IMR-90 (cell line): ENCODE data around the gene PCSK5. TPM values are rescaled to one million over a fixed set of nuclear protein-coding genes. Genes with fewer than 3 reads are reported as not detected.

Experiments used
- ATAC-seq: fragments of 200-7000 bp; cut with Tn5 transposase; 2 replicates; pipeline ENCODE4 v1.9.1; 2020; ENCODE audit warnings: low read depth, mild to moderate bottlenecking, moderate library complexity
- BruUV-seq: library from RNA; stranded (reverse); fragments of 400-500 nt; replicated peaks from 2 replicates; lab custom pipeline; 2021; lab: Mats Ljungman, UMichigan
- CTCF ChIA-PET: fragments of 300-600 bp; formaldehyde crosslinking; extraction: SDS; loops from one replicate; lab custom pipeline; 2021; ENCODE audit warnings: antibody characterized with exemption; lab: Yijun Ruan, JAX
- POLR2A ChIA-PET: fragments of 300-600 bp; sonication (Branson Sonifier 250); formaldehyde crosslinking; loops from one replicate; lab custom pipeline; 2022; ENCODE audit warnings: antibody characterized with exemption; ENCODE audit not compliant: unreplicated experiment; lab: Charles Lee
- DNase-seq: peaks from one replicate; pipeline ENCODE4 v3.0.0; 2013
- H2AFZ ChIP-seq: replicated peaks from 2 replicates; pipeline ENCODE3; 2013; ENCODE audit warnings: low read length, mild to moderate bottlenecking; ENCODE audit not compliant: poor library complexity
- H2AK5ac ChIP-seq: 2 replicates; pipeline ENCODE4 v1.6.1; 2013; ENCODE audit warnings: low read depth, low read length, inconsistent platforms
- H2AK9ac ChIP-seq: replicated peaks from 2 replicates; pipeline ENCODE3; 2013; ENCODE audit warnings: mild to moderate bottlenecking, low read depth, low read length, moderate library complexity; ENCODE audit not compliant: poor library complexity
- H2BK120ac ChIP-seq: 2 replicates; pipeline ENCODE4 v1.6.1; 2013; ENCODE audit warnings: low read depth, low read length, inconsistent platforms
- H2BK15ac ChIP-seq: 3 replicates; pipeline ENCODE4 v1.6.1; 2013; ENCODE audit warnings: low read depth, low read length, inconsistent platforms
- H2BK20ac ChIP-seq: 2 replicates; pipeline ENCODE4 v1.6.1; 2013; ENCODE audit warnings: low read depth, mild to moderate bottlenecking, inconsistent platforms, low read length, moderate library complexity
- H2BK5ac ChIP-seq: 2 replicates; pipeline ENCODE4 v1.6.1; 2013; ENCODE audit warnings: mild to moderate bottlenecking, low read depth, low read length, inconsistent platforms; ENCODE audit not compliant: poor library complexity, severe bottlenecking
- H3K14ac ChIP-seq: replicated peaks from 2 replicates; pipeline ENCODE4 v1.6.1; 2013; ENCODE audit warnings: low read depth, low read length, inconsistent platforms
- H3K18ac ChIP-seq: 2 replicates; pipeline ENCODE4 v1.6.1; 2013; ENCODE audit warnings: low read depth, low read length, control low read depth
- H3K23ac ChIP-seq: 2 replicates; pipeline ENCODE4 v1.6.1; 2013; ENCODE audit warnings: low read depth, low read length, inconsistent platforms
- H3K27ac ChIP-seq: 2 replicates; pipeline ENCODE4 v1.5.1; 2013; ENCODE audit warnings: mild to moderate bottlenecking, control low read depth, low read length; ENCODE audit not compliant: insufficient read depth
- H3K27me3 ChIP-seq: 2 replicates; pipeline ENCODE4 v1.6.1; 2013; ENCODE audit warnings: low read length; ENCODE audit not compliant: control insufficient read depth, insufficient read depth
- H3K36me3 ChIP-seq: 2 replicates; pipeline ENCODE4 v1.6.1; 2013; ENCODE audit warnings: low read length, mixed read lengths; ENCODE audit not compliant: control insufficient read depth, insufficient read depth
- H3K4ac ChIP-seq: 2 replicates; pipeline ENCODE4 v1.6.1; 2013; ENCODE audit warnings: low read depth, low read length, inconsistent platforms
- H3K4me1 ChIP-seq: 2 replicates; pipeline ENCODE4 v1.6.1; 2013; ENCODE audit warnings: low read length, mixed read lengths; ENCODE audit not compliant: control insufficient read depth, insufficient read depth
- H3K4me2 ChIP-seq: 2 replicates; pipeline ENCODE4 v1.6.1; 2013; ENCODE audit warnings: low read depth, mild to moderate bottlenecking, control low read depth, low read length, moderate library complexity
- H3K4me3 ChIP-seq: 2 replicates; pipeline ENCODE4 v1.5.1; 2013; ENCODE audit warnings: low read depth, mild to moderate bottlenecking, control low read depth, low read length, moderate library complexity; ENCODE audit not compliant: insufficient read depth
- H3K56ac ChIP-seq: 2 replicates; pipeline ENCODE4 v1.6.1; 2013; ENCODE audit warnings: low read length, inconsistent platforms; ENCODE audit not compliant: insufficient read depth; ENCODE audit errors: extremely low read depth
- H3K79me1 ChIP-seq, 2 experiments: 2 replicates each; pipeline ENCODE4 v1.6.1; 2013; ENCODE audit warnings: low read length in 2 of 2, inconsistent platforms in 1 of 2, low read depth in 1 of 2
- H3K9ac ChIP-seq: 2 replicates; pipeline ENCODE4 v1.6.1; 2013; ENCODE audit warnings: low read depth, low read length, control low read depth
- H3K9me1 ChIP-seq: 2 replicates; pipeline ENCODE4 v1.6.1; 2013; ENCODE audit warnings: low read length, inconsistent platforms; ENCODE audit not compliant: insufficient read depth
- H3K9me3 ChIP-seq: 2 replicates; pipeline ENCODE4 v1.6.1; 2013; ENCODE audit warnings: low read length; ENCODE audit not compliant: control insufficient read depth, insufficient read depth
- H4K20me1 ChIP-seq: 2 replicates; pipeline ENCODE4 v1.6.1; 2013; ENCODE audit warnings: low read length, inconsistent platforms; ENCODE audit not compliant: insufficient read depth
- H4K5ac ChIP-seq: 2 replicates; pipeline ENCODE4 v1.6.1; 2013; ENCODE audit warnings: mild to moderate bottlenecking, low read depth, low read length, control low read depth
- H4K8ac ChIP-seq, 2 experiments: 2 replicates each; pipeline ENCODE4 v1.6.1; 2013; ENCODE audit warnings: low read depth in 2 of 2, low read length in 2 of 2, control low read depth in 1 of 2, inconsistent platforms in 1 of 2
- H4K91ac ChIP-seq: 2 replicates; pipeline ENCODE4 v1.6.1; 2013; ENCODE audit warnings: low read depth, low read length, inconsistent platforms; ENCODE audit not compliant: insufficient read depth
- BHLHE40 ChIP-seq: fragments of 150-350 bp; IDR thresholded peaks from 2 replicates; pipeline ENCODE4 v1.6.1; 2016; ENCODE audit warnings: mild to moderate bottlenecking, low read depth, low read length
- CEBPB ChIP-seq: IDR thresholded peaks from 2 replicates; pipeline ENCODE4 v1.6.1; 2012; ENCODE audit warnings: low read depth, low read length, improper control_type of control experiment
- CHD1 ChIP-seq: IDR thresholded peaks from 2 replicates; pipeline ENCODE4 v1.6.1; 2012; ENCODE audit warnings: low read depth, low read length, improper control_type of control experiment
- FOS ChIP-seq: fragments of 150-350 bp; IDR thresholded peaks from 2 replicates; pipeline ENCODE4 v1.6.1; 2016; ENCODE audit warnings: low read depth, low read length
- MAFK ChIP-seq: IDR thresholded peaks from 2 replicates; pipeline ENCODE4 v1.6.1; 2012; ENCODE audit warnings: low read depth, low read length, improper control_type of control experiment
- MAZ ChIP-seq: IDR thresholded peaks from 2 replicates; pipeline ENCODE4 v1.6.1; 2012; ENCODE audit warnings: low read depth, mild to moderate bottlenecking, low read length, improper control_type of control experiment, moderate library complexity, borderline replicate concordance
- MXI1 ChIP-seq: IDR thresholded peaks from 2 replicates; pipeline ENCODE4 v1.6.1; 2012; ENCODE audit warnings: low read depth, mild to moderate bottlenecking, low read length, moderate library complexity, borderline replicate concordance
- NFE2L2 ChIP-seq: fragments of 150-350 bp; IDR thresholded peaks from 2 replicates; pipeline ENCODE4 v1.6.1; 2016; ENCODE audit warnings: low read depth, mild to moderate bottlenecking, low read length
- POLR2A ChIP-seq: IDR thresholded peaks from 2 replicates; pipeline ENCODE4 v1.6.1; 2012; ENCODE audit warnings: mild to moderate bottlenecking, low read depth, low read length
- RAD21 ChIP-seq: IDR thresholded peaks from 2 replicates; pipeline ENCODE4 v1.6.1; 2012; ENCODE audit warnings: low read length, improper control_type of control experiment
- RCOR1 ChIP-seq: IDR thresholded peaks from 2 replicates; pipeline ENCODE4 v1.6.1; 2012; ENCODE audit warnings: mild to moderate bottlenecking, low read length, improper control_type of control experiment; ENCODE audit not compliant: insufficient replicate concordance
- RFX5 ChIP-seq: IDR thresholded peaks from 2 replicates; pipeline ENCODE4 v1.8.0; 2012; ENCODE audit warnings: low read depth, mild to moderate bottlenecking, low read length, moderate library complexity
- SMC3 ChIP-seq: fragments of 150-350 bp; IDR thresholded peaks from 2 replicates; pipeline ENCODE4 v1.6.1; 2016; ENCODE audit warnings: low read depth, mild to moderate bottlenecking, antibody characterized with exemption, low read length, moderate library complexity
- WGBS, 2 experiments: methylation state at CpG; one replicate each; pipeline versions ENCODE4 v1.1.5 to v1.1.7; 2013; ENCODE audit warnings: missing lambda C conversion rate in 2 of 2; ENCODE audit not compliant: insufficient read length in 1 of 2; ENCODE audit errors: extremely low coverage in 2 of 2; 5-methylcytosine and 5-hydroxymethylcytosine counted together
- dilution Hi-C: fragments of 300-500 bp; cut with HindIII; formaldehyde crosslinking; loops from one replicate; pipeline ENCODE4 v1.14.3; 2018; ENCODE audit warnings: low sequenced_read_pairs; ENCODE audit not compliant: unreplicated experiment
- in situ Hi-C: fragments of 300-500 bp; cut with MboI; formaldehyde crosslinking; loops from 3 replicates; pipeline ENCODE4 v1.14.3; 2019; ENCODE audit warnings: low sequenced_read_pairs, inconsistent platforms, mixed read lengths
- intact Hi-C: fragments of 100-400 bp; cut with micrococcal nuclease; formaldehyde crosslinking; loops from 2 replicates; pipeline ENCODE4 v1.10.0; 2022
- polyA plus RNA-seq, 3 experiments: library from polyadenylated mRNA; depleted of rRNA; stranded (reverse); fragments of >200 nt; gene quantifications; 2 replicates each; pipeline ENCODE4 v1.2.3, GENCODE V29; 2012; ENCODE audit warnings: low replicate concordance in 1 of 3
- total RNA-seq: library from RNA; depleted of rRNA; stranded (reverse); fragments of >200 nt; gene quantifications from 2 replicates; pipeline ENCODE4 v1.2.3, GENCODE V29; 2012
- TF ChIP-seq, protein P1 (sequence below): conservative IDR thresholded peaks from 2 replicates; pipeline ENCODE4 v1.5.1; 2012; ENCODE audit warnings: mild to moderate bottlenecking, low read depth, low read length, improper control_type of control experiment
- TF ChIP-seq, protein P2 (sequence below): fragments of 150-350 bp; IDR thresholded peaks from 2 replicates; pipeline ENCODE4 v1.6.1; 2017; ENCODE audit warnings: mild to moderate bottlenecking, antibody characterized with exemption, low read length, low read depth
- TF ChIP-seq, protein P3 (sequence below): fragments of 150-350 bp; IDR thresholded peaks from 2 replicates; pipeline ENCODE4 v1.6.1; 2016; ENCODE audit warnings: low read depth, mild to moderate bottlenecking, low read length, moderate library complexity, borderline replicate concordance

Gene PCSK5
- total and polyA plus RNA-seq, 2 of the 4 experiments (the other 2 are of a cell fraction) = 1.5 to 3.0 TPM

DNA sequence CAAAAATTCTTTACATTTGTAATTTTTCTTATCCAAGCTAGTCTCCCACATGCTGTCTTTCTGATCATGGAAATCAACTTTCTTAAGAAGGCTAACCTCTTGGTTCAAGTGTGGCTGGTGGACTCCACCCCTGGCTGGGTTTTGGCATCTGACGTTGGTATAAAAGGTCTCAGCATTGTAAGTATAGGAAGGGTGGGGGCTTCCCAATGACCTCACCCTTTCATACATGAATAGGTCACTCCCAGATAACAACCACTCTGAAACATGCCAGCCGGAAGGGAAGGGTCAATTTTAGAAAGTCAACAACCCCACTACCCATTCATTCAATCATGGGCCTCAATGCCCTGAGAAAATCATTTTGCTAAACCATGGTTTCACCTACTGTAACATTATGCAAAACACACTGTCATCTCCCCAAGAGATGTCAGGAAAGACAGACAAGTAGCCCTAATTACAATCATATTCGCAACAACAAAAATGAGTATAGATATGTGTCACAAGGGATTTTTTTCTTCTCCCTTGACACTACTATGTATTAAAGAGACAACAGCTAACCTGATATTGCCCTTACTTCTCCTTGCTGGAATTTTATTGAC lies 31.9 kb upstream of the PCSK5 start:
- no peaks in the 10 kb centered on the region for H3K9me3 ChIP-seq
- no TSS peak for BruUV-seq
- no peaks in the 10 kb centered on the region for H3K4me1 ChIP-seq
- no peak overlapping the region for H3K23ac ChIP-seq
- no peaks in the 10 kb centered on the region for H4K20me1 ChIP-seq
- no peak overlapping the region for H4K8ac ChIP-seq
- CTCF ChIA-PET = interaction anchor here (0.7 kb wide), 1 partner anchor 34 kb away, joined by 5 read pairs; no protein-coding TSS in a partner anchor
- H3K14ac ChIP-seq = no peak overlapping the region
- H2AK9ac ChIP-seq = no peak overlapping the region
- no peak overlapping the region for H2AFZ ChIP-seq
- no peaks in the 10 kb centered on the region for H3K27me3 ChIP-seq
- no peak overlapping the region for H4K5ac ChIP-seq
- in situ Hi-C loops (no loop called here), intact Hi-C loops (loop anchor here (5.0 kb wide), 1 partner anchor 591 kb away; no protein-coding TSS in a partner anchor), dilution Hi-C loops (no loop called here)
- H2AK5ac ChIP-seq = no peak overlapping the region
- TF ChIP-seq, protein P1, sequence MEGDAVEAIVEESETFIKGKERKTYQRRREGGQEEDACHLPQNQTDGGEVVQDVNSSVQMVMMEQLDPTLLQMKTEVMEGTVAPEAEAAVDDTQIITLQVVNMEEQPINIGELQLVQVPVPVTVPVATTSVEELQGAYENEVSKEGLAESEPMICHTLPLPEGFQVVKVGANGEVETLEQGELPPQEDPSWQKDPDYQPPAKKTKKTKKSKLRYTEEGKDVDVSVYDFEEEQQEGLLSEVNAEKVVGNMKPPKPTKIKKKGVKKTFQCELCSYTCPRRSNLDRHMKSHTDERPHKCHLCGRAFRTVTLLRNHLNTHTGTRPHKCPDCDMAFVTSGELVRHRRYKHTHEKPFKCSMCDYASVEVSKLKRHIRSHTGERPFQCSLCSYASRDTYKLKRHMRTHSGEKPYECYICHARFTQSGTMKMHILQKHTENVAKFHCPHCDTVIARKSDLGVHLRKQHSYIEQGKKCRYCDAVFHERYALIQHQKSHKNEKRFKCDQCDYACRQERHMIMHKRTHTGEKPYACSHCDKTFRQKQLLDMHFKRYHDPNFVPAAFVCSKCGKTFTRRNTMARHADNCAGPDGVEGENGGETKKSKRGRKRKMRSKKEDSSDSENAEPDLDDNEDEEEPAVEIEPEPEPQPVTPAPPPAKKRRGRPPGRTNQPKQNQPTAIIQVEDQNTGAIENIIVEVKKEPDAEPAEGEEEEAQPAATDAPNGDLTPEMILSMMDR = no peak
- TF ChIP-seq RFX5 (no peak), SMC3 (no peak), MAZ (no peak), BHLHE40 (no peak), CHD1 (no peak), RCOR1 (no peak), NFE2L2 (no peak), FOS (no peak), CEBPB (no peak), MAFK (no peak), MXI1 (no peak), RAD21 (no peak), POLR2A (no peak)
- TF ChIP-seq, protein P2, sequence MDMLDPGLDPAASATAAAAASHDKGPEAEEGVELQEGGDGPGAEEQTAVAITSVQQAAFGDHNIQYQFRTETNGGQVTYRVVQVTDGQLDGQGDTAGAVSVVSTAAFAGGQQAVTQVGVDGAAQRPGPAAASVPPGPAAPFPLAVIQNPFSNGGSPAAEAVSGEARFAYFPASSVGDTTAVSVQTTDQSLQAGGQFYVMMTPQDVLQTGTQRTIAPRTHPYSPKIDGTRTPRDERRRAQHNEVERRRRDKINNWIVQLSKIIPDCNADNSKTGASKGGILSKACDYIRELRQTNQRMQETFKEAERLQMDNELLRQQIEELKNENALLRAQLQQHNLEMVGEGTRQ = no peak
- TF ChIP-seq, protein P3, sequence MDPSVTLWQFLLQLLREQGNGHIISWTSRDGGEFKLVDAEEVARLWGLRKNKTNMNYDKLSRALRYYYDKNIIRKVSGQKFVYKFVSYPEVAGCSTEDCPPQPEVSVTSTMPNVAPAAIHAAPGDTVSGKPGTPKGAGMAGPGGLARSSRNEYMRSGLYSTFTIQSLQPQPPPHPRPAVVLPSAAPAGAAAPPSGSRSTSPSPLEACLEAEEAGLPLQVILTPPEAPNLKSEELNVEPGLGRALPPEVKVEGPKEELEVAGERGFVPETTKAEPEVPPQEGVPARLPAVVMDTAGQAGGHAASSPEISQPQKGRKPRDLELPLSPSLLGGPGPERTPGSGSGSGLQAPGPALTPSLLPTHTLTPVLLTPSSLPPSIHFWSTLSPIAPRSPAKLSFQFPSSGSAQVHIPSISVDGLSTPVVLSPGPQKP = no peak
- H3K79me1 ChIP-seq = no peaks in the 10 kb centered on the region
- no peak overlapping the region for H2BK5ac ChIP-seq
- H3K9me1 ChIP-seq = no peaks in the 10 kb centered on the region
- no peak overlapping the region for H4K91ac ChIP-seq
- no peak overlapping the region for H3K27ac ChIP-seq
- H3K4me2 ChIP-seq = no peak overlapping the region
- H3K36me3 ChIP-seq = no peaks in the 10 kb centered on the region
- ATAC-seq (no peak), DNase-seq (no peak)
- no peak overlapping the region for H3K4me3 ChIP-seq
- H2BK15ac ChIP-seq = no peak overlapping the region
- no peak overlapping the region for H3K9ac ChIP-seq
- H3K4ac ChIP-seq = no peak overlapping the region
- WGBS, 2 experiments = no CpG with 5 or more reads among the region's 3 CpGs
- H3K56ac ChIP-seq = no peak overlapping the region
- H2BK20ac ChIP-seq = no peak overlapping the region
- H3K18ac ChIP-seq = no peak overlapping the region
- POLR2A ChIA-PET = no interaction called here
- no peak overlapping the region for H2BK120ac ChIP-seq
